IPS DF 4.7 (cell line): ENCODE results near the gene WAC.

Experiments used
- DNase-seq: peaks from one replicate; pipeline ENCODE4 v3.0.0-alpha.2; 2013; ENCODE audit warnings: low spot score; ENCODE audit errors: extremely low read depth

The WAC gene

GRCh38 chr10:28666751-28667467 lies 134.0 kb downstream of the WAC start:
- no peak for DNase-seq

- DNase-seq: no peak
Measured at GRCh38 chr10:28668363-28669226, 135.7 kb downstream of the WAC start.

- no peak for DNase-seq
Measured at GRCh38 chr10:28669227-28670173, 136.6 kb downstream of the WAC start.
